Neural progenitor cell (in vitro differentiated cells): ENCODE results near the gene IRS2.

Experiments used
- CTCF ChIP-seq: fragments of 200-600 bp; sonication (generic); IDR thresholded peaks from 2 replicates; pipeline ENCODE4 v1.5.1; 2017; ENCODE audit warnings: antibody characterized with exemption, mild to moderate bottlenecking
- EZH2 ChIP-seq: fragments of 200-600 bp; sonication (generic); IDR thresholded peaks from 2 replicates; pipeline ENCODE4 v1.6.1; 2017; ENCODE audit warnings: antibody characterized with exemption, mild to moderate bottlenecking, moderate library complexity
- EZH2phosphoT487 ChIP-seq: fragments of 200-600 bp; sonication (generic); IDR thresholded peaks from 2 replicates; pipeline ENCODE4 v1.6.1; 2017; ENCODE audit warnings: antibody characterized with exemption

GRCh38 chr13:109756778-109757177 lies 29.6 kb downstream of the IRS2 start:
- no peak for TF ChIP-seq CTCF
- no peak for TF ChIP-seq EZH2
- TF ChIP-seq EZH2phosphoT487 = no peak
